Activated T-helper 1 cell treated with anti-CD3 and anti-CD28 coated beads, Interleukin-2, amount 50 U/mL, for 16 hours (primary cell): ENCODE results near the gene CFI.

Experiments
- DNase-seq, 2 donors: peaks; one replicate each; pipeline ENCODE4 v3.0.0-alpha.2; 2020; ENCODE audit warnings: low read depth in 1 of 2, low spot score in 1 of 2

CFI gene

DNA sequence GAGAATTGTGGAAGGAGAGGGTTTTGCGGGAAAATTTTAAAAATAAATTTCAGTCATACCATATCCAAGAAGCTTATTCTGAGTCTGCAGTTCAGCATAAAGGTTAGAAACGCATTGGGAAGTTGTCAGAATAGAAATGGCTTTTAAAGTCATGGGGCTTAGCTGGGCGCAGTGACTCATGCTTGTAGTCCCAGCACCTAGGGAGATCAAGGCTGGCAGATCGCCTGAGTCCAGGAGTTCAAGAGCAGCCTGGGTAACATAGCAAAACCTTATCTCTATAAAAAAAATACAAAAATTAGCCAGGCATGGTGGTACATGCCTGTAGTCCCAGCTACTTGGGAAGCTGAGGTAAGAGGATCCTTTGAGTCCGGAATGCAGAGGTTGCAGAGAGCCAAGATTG lies 68.1 kb downstream of the CFI start:
- DNase-seq = no peak

DNA sequence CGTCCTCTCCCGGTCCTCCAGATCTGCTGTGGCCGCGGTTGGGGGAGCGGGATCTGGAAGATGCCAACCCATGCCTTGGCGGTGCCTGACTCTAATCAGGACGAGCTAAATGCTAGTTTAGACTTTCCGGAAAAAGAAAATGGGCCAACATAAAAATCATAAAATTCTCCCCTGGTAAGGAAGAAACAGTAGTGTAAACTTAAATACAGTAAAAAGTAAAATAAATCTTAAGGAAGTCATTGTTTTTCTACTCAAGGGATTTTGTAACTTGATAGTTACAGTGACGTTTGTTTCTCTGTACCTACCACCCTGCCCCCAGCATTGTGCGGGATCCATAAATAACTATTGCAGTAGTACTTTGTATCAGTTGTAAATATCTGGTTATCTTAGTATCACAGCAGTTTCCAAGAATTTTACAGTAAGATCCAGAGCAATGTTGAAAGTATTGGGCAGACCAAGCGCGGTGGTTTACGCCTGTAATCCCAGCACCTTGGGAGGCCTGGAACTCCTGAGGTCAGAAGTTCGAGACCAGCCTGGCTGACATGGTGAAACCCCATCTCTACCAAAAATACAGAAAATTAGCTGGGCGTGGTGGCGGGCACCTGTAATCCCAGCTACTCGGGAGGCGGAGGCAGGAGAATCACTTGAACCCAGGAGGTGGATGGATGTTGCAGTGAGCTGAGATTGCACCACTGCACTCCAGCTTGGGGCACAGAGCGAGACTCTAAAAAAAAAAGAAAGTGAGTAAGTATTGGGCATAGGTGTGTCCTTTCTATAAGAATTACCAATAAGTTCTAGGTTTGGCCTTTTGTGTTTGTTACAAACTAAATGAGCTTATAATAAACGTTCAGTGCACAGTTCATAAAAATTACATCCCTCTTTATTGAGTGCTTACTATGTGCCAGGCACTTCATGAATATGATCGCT lies 70.9 kb downstream of the CFI start:
- DNase-seq = no peak

DNA sequence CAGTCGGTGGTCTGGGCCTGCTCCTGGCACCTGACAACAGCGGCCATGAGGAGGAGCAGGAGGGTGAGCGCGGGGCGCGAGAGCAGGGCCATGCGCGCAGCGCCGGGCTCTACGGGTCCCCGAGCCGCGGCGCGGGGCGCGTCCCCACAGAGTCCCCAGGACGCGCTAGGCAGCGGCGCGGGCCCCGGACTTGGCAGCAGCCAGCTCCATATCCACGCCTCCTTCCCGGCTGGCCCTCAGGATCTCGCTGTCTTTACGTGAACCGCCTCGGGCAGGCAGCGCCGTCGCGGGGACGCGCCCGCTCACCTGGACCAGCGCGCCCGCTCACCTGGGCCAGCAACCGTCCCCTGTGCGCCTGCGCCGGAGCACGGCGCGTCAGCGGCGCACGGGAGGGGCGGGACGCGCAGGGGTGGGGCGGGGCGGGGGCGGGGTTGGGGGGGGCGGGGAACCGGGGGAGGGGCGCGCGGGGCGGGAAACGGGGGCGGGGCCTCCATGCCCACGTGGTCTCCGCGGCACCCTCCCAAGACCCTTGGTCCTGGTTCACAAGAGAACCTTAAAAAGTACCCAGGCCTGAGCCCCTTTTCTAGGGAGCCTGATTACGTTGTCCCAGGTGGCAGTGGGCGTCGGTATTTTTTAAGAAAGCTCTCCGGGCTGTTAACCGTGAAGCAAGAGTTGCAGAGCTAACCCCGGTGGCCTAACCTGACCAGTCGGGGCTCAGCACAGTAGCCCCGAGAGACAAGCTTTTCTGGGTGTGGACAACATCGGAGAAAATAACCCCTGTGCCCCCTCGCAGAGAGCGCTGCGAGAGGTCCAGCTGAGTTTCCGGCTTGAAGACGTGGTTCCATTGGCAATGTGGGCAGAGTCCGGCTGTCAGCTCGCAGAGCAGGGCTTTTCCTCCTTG lies 71.8 kb downstream of the CFI start, which contains the start of gene PLA2G12A:
PLA2G12A (minus strand) TSS at position 353 of the 901 bp plus-strand sequence; CDS start at position 92, 261 bp downstream.
- DNase-seq = peak; percentile 58 to 76

DNA sequence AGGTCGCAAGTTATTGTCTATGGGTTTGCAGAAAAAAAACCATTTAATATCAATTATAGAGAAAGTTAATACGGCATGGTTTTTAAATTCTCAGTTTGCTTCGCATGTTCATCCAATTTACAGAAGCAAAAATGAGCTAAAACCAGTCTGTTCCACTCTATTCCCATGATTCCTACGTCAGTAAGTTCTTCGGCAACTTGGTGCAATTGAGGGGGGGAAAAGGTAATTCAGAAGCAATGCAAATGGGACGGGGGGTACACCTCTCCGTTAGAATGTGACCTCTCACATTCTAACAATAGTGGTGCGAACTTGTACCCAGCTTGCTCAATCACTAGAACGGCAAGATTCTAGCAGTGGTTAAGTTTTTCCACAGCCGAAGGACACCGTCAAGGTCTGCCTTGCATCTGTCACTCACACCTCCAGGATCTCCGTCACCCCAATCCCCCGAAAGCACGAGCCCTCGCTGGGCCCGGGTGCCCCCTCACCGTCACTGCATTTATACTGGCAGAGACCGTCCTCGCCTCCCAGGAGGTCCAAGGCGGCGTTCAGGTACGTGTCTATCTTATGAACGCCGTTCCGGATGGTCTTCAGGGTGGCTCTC lies 72.6 kb downstream of the CFI start:
- no peak for DNase-seq

DNA sequence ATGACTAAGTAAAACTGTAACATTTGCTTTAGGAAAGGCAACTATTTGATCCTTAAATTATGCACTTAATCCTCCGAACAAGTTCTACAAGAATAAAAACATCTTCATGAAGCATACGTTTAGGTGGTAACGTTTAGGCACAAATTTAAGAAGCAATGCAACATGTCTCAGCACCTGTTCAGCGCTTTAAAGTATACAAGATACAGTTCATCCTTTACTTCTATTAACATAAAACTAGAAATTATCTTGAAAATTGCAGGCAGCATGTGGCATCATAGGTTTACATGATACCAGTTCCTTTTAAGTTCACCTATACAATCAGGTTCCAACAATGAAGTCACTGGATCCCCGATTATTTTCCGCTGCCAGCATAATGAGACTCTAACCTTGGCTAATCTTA lies 73.4 kb downstream of the CFI start:
- no peak for DNase-seq

DNA sequence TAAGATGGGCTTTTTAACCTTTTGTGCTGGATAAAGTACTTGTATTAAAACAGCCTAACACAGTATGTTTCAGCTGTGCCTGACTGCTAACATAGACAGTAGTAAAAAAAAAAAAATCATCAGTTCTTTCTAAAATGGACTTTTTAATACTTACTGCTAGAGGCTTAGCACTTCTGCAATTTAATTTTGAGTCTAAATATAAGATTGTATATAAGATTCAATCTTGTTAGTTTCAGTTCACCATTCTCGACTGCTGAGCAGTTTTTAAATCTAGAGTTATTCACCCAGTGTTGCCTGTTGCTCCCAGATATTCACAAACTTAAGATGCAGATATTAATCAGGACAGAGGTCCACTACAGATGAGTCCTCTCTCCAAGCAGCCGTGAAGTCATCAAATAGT lies 78.7 kb downstream of the CFI start:
- DNase-seq = no peak

DNA sequence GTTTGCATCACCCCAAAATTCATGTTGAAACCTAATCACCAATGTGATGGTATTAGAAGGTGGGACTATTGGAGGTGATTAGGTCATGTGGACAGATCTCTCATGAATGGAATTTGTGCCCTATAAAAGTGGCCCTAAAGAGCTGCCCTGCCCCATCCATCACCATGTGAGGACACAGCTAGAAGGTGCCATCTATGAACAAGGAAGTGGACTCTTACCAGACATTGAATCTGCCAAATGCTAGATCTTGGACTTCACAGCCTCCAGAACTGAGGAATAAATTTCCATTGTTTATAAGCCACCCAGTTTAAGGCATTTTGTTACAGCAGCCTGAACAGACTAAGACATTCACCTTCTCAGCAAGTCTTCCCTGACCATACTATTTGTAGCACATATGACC lies 79.4 kb downstream of the CFI start:
- DNase-seq = no peak

DNA sequence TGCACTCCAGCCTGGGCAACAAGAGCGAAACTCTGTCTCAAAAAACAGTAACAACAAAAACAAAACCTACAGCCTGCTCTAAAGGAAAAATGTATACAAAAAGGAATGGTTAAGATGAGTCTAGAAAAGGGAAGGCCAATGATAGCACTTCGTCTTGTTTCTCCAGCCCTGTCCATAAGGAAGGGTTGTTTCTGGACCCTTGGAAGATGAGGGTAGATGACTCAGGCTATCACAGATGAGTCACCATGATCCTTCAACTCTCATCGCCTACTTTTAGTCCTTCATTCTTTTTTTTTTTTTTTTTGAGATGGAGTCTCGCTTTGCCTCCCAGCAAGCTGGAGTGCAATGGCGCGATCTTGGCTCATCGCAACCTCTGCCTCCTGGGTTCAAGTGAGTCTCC lies 80.8 kb downstream of the CFI start:
- no peak for DNase-seq

DNA sequence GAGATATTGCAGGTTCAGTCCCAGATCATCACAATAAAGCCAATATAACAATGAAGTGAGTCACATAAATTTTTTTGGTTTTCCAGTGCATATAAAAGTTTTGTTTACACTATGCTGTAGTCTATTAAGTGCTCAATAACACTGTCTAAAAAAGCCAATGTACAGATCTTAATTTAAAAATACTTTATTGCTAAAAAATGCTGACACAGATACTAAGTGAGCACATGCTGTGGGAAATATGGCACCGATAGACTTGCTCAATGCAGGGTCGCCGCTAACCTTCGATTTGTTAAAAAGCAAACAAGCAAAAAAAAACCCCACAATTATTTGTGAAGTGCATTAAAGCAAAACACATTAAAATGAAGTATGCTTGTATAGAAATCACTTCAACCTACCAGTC lies 82.2 kb downstream of the CFI start:
- no peak for DNase-seq

DNA sequence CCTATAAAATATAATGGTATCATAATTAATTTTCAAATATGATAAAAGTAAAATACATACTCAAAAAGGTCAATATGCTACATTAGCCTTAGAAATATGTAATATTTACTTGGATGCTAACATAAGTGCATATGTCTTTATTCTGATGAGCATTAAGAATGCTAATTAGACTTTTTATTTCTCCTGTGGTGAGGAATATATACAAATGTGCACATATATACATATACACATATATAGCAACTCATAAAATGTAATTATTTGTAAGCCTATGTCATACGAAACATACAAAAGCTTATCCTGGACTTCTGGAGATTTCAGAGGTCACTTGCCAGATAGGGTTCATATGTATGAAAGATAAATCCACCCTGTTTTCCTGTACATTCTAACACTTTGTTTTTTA lies 83.0 kb downstream of the CFI start:
- DNase-seq = no peak

DNA sequence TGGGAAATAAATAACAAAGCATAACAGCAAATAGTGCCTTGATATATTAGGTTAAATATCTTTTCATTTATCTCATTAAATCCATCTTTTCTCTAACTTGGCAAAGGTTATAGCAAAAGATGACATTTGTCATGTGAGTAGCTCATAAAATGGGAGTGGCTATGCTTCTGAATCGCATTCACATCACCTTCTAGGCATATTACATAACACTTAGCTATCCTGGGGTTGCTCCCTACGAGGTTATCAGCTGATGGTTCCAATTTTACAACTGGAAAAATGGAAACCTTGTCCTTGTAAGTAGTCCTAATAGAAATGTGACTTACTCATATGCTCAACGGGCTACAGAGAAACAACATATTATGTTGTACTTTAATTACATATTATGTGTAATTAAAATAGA lies 88.3 kb downstream of the CFI start:
- no peak for DNase-seq

DNA sequence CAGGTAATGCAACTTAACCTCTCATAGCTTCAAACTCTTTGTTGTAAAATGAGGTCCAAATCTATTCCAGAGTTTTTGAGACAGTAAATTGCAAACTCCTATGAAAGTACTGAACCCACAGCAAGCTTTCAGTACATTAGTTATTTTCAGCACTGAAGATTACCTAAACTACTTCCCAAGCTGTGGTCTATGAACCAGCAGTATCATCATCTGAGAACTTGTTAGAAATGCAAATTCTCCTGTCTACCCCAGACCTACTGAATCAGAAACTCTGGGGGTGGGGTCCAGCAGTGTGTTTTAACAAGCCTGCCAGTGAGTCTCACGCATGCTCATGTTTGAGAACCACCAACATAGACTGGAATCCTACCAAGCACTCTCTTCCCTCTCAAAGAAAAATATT lies 92.8 kb downstream of the CFI start:
- no peak for DNase-seq

DNA sequence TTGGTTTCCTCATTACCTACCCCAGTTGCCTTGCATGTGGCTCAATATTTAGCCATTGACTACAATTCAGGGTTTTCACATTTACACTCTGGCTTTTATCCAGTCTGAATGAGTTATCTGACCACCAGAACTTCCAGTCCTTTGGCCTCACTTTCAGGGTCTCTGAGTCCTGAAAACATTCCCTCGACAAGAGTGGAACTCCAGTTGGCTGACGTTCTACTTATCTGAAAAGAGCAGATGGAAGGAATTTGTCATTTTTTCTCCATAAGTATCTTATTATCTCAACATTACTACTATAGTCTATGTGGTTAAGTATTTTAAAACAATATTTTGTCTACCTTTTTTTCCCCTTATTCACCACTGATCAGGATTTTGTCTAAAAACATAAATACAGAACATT lies 93.4 kb downstream of the CFI start:
- DNase-seq = no peak

DNA sequence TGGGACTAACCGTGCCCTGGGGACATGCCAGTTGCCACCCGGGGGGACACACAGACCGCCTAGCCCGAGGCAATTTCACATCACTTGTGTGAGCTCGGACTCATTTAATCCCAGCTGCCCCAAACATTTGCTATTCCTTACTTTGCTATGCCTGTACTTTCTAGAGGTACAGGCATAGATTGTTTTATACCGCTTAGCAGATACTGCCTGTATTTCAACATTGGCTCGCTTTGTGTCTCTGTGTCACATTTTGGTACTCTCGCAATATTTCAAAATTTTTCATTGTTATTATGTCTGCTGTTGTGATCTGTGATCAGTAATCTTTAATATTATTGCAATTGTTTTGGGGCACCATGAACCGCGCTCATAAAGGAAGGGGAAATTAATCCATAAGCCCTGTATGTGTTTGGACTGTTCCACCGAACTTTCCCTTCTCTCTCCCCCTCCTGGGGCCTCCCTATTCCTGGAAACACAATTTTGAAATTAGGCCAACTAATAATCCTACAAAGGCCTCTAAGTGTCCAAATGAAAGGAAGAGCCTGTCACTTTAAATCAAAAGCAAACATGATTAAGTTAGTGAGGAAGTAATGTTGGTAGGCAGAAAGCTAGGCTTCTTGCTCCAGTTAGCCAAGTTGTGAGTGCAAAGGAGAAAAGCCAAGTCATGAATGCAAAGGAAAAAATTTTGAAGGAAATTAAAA lies 98.0 kb downstream of the CFI start:
- DNase-seq = no peak

DNA sequence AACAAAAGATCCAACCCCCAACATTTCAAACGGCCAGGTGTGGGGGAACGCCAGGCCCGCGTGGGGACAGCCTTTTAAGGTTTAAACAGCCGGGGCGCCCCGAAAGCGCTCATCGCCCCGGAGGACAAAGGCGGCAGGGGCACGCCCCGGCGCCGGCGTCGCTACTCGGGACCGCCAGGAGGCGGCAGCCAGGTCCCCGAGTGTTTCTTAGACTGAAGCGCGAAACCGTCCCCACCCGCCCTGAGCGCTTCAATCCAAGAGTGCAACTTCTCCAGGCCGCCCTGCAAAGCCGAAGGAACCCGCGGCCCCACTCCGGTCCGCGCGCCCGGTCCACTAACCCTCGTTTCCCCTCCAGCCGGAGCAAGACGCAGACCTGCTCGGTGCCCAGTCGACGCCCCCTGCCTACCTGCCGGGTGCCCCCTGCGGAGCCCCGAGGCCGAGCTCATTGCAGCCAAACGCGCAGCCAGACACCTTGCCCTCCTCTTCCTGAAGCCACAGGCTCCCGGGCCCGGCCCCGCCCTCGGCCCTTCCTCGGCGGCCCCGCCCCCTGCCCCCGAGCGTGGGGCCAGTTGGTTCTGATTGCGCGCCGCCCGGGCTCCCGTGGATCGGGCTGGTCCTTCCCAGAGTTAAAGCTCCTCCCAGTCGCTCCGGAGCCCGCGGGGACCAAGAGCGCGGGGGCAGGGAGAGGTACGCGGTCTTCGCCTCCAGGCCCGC lies 98.7 kb downstream of the CFI start, which contains the start of gene CASP6:
CASP6 (minus strand) TSS at position 496 of the 714 bp plus-strand sequence; CDS start at position 446, 50 bp downstream.
- DNase-seq = peak; percentile 48 to 58

DNA sequence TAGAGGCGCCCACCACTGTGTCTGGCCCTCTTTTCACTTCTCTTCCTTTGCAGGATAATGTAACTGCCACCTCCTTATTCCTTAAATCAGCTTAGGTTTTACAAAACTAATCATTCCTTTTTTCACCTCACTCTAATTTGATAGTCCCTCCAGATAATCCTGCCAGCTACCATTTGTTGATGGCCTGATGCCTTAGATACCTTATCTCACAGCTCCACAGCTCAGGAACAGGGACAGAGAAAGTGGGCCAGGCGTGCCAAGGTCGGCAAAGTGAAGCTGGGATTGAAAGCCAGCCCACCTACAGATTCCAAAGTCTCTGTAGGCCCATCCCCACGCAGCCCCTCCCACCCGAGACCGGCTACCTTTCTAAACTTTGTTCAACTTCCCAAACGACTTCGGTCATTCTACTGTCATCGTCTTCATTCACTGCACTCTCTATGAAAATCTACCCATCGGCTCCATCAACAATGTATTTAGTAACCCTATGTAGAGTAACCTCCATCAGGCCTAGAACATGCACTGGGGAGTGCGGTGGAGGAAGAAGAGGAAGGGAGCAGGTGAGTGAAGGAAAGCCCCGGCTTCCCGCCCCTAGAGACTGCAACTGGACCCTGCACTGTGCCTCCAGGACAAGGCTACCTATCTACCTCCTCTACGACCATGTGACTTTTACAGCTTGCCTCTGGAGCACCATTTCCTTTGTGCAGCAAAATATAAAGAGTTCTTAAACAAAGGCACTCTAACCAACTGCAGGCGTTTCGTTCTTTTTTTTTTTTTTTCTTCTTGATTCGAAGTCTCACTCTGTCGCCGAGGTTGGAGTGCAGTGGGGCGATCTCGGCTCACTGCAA lies 100.0 kb downstream of the CFI start:
- no peak for DNase-seq

DNA sequence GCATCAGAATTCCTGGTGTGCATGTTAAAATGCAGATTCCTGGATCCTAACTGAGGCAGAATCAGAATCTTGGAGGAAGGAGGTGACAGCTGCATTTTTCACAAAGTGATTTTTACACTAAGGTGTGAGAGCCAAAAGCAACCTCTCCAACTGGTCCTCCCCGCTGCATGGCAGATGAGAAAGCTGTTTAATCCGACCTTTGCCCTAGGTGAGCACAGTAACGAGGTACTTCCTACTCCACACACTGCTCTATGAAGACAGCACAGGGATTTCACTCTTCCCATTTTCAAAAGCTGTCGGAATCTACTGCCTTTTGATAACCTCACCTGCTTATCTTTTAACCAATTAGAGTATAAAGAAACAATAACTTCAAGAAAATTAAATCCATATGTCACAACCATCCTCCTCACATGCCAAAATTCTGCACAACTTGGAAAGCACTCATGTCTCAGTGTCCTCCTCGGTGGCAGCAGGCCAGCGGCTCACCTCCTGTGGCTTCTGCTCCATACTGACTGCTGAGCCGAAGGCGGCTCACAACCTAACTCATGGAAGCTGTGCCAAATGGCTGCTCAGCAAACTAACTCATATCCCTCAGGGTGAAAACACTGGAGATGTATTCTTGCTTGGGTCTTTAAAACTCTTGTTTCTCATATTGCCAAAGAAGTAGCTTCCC lies 102.1 kb downstream of the CFI start:
- no peak for DNase-seq

DNA sequence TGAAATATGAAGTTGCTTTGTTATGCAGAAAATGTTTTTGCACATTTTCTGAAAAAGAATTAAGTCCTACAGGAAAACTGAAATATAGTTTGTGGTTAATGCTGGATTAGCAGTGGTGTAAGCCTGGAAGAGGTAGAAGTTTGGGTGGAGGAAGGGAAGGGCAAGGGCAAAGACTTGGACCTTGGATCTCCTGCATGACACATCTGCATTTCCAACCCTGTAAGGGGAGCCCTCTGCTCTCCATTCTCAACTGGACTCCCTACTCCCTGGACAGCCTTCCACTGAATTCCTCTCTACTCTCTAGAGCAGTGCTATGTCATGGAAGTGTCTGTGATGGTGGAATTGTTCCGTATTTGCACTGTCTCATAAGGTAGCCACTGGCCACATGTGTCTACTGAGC lies 103.1 kb downstream of the CFI start:
- no peak for DNase-seq

DNA sequence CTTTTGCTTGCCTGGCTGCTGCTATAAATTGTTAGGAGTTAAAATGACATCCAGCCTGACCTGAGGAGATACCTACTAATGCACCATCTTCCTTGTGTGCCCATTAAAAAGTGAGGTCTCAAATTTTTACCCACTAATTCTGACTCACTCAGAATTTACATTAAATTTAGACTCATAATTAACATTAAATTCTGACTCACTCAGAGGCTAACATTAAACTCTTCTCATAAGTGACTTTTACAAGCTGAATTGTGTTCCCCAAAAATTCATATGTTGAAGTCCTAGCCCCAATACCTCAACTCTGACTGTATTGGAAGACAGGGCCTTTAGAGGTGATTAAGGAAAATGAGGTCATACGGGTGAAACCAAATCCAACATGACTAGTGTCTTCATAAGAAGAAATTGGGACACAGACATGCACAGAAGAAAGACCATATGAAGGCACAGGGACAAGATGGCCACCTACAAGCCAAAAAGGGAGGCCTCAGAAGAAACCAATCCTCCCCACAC lies 110.3 kb downstream of the CFI start:
- DNase-seq = no peak
